HG02798 (cell line): ENCODE measurements around the gene FAM181B.
A peak's percentile ranks its signal among the peaks of the same experiment; 100 is the strongest.
"Not testable (repeated sequence)": the region's sequence is repeated elsewhere in the genome, so short reads cannot be mapped to it uniquely, and the experiment has no call there.

ENCODE experiments used
- ATAC-seq: cut with Tn5 transposase; IDR thresholded peaks from one replicate; pipeline ENCODE4 v1.9.1; 2021; ENCODE audit warnings: mild to moderate bottlenecking; ENCODE audit not compliant: unreplicated experiment, poor library complexity

Gene FAM181B

DNA sequence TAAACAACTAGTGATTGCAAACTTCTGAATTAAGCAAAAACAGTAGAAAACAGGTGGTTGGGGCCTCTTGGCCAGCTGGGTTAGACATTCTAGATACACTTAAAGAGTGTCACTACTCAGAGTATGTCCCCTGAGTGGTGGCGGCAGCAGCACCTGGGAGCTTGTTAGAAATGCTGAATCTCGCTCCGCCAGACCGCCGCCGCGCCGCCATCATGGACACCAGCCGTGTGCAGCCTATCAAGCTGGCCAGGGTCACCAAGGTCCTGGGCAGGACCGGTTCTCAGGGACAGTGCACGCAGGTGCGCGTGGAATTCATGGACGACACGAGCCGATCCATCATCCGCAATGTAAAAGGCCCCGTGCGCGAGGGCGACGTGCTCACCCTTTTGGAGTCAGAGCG, 44.3 kb downstream of the FAM181B start:
- not testable (repeated sequence) for ATAC-seq

DNA sequence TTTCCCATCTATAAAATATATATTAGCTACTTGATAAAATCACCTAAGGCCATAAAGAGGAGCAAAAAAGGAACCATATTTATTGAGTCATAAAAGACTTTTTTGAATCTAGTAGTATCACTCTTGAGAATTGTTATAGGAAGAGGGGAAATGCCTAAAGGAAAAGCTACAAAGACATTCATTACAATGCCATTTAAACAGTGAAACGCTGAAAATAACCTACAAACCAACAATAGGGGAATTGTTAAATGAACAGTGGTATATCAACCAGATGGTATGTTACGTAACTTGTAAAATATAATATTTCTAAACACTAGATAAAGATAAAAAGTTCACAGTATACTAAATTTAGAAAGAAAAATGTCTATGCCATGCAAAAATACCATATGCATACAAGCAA, 47.5 kb downstream of the FAM181B start:
- ATAC-seq, result no peak

DNA sequence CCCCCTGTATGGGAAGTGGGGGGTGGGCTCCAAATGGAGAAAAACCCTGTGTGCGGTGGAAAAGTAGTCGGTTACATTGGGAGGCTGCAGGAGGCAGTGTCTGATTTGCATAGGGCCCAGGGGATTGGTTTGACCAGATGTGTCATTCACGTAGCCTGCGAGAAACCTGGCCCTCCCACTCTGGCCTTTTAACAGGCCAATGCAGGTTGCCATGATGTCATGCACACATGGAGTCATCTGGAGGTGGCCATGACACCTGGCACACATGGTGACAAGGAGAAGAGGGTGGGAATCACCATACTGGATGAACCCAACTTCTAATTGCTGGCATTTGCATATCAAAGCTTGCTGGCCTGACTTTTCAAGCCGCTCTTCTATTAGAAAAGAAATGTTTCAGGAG, 50.6 kb downstream of the FAM181B start:
- no peak for ATAC-seq

DNA sequence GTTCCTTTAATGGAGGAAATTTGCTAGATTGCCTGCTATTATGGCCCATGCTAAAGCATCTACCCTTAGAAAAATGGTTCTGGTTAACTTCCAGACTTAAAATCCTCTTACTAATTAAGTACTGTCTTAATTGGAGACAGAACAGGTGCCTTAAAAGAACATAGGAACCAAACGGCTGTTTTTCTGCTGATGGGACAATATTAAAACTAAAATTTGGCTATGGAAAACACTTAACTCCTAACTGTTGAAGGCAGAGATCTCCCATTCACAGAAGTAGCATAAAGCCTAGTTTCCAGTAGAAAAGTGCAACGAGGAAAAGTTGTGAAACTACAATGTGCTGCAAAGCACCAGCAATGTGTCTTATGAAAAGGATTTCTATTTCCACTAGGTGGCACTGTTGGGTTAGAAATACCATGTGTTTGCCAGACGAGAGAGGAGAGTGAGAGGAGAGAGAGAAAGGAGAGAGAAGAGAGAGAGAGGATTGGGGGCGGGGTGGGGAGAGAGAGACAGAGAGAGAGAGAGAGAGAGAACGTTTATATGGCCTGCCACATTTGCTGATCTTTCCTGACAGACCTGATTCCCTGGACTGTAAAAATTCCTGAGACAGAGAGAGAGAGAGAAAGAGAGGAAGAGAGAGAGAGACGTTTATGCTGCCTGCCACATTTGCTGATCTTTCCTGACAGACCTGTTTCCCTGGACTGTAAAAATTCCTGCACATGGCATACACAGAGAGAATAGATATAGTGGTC, 51.5 kb downstream of the FAM181B start:
- peak; percentile 84 for ATAC-seq

DNA sequence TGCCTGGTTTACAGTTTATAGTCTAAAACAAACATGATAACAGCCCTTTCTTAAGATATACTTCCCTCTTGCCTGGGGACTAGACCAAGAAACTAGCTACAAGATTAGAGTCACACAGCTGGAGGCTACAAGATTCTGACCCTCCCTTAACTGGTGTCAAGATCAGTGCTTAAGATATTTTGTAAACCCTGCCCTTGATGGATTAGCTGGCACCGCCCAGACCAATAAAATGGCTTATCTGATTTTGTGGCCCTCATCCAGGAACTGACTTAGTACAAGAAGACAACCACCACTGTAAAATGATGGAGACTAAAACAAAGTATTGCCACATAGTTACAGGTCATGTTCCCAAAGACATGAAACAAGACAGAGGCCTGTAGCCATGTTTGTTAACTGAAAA, 53.4 kb downstream of the FAM181B start:
- no peak for ATAC-seq
